Gastroesophageal sphincter (tissue), 3 donors: ENCODE results near the gene HERC2.

Source experiments
- POLR2AphosphoS5 ChIP-seq: sonication (generic); formaldehyde crosslinking; IDR thresholded peaks from one replicate; pipeline ENCODE4 v1.6.1; 2017; ENCODE audit warnings: antibody characterized with exemption
- TF ChIP-seq, protein P1 (sequence below), 4 experiments: fragments of 200-600 bp in 2 of 4; fragments of 450-650 bp in 2 of 4; sonication (generic) in 1 of 4; IDR thresholded peaks; one replicate each; pipeline ENCODE4 v1.5.1; 2017 to 2019; ENCODE audit warnings: antibody characterized with exemption in 4 of 4, mild to moderate bottlenecking in 2 of 4, moderate library complexity in 2 of 4

- TF ChIP-seq, protein P1, sequence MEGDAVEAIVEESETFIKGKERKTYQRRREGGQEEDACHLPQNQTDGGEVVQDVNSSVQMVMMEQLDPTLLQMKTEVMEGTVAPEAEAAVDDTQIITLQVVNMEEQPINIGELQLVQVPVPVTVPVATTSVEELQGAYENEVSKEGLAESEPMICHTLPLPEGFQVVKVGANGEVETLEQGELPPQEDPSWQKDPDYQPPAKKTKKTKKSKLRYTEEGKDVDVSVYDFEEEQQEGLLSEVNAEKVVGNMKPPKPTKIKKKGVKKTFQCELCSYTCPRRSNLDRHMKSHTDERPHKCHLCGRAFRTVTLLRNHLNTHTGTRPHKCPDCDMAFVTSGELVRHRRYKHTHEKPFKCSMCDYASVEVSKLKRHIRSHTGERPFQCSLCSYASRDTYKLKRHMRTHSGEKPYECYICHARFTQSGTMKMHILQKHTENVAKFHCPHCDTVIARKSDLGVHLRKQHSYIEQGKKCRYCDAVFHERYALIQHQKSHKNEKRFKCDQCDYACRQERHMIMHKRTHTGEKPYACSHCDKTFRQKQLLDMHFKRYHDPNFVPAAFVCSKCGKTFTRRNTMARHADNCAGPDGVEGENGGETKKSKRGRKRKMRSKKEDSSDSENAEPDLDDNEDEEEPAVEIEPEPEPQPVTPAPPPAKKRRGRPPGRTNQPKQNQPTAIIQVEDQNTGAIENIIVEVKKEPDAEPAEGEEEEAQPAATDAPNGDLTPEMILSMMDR (IDR thresholded peaks at IDR 0.05) = no peak
- TF ChIP-seq POLR2AphosphoS5 = no peak
These were observed 222.3 kb downstream of the HERC2 start for GRCh38 chr15:28099555-28100140.
